SJCRH30 (cell line): ENCODE measurements around the gene FBXO36. TPM values are rescaled to one million over a fixed set of nuclear protein-coding genes. Genes with fewer than 3 reads are reported as not detected.
"Not testable (repeated sequence)": the region's sequence is repeated elsewhere in the genome, so short reads cannot be mapped to it uniquely, and the experiment has no call there.

Experiments
- DNase-seq, 2 experiments: peaks; one replicate each; pipeline ENCODE4 v3.0.0-alpha.2; 2015 to 2020
- H3K27ac ChIP-seq: fragments of 250-450 bp; sonication (Bioruptor Pico); 2 replicates; pipeline ENCODE4 v1.5.1; 2020; ENCODE audit warnings: mild to moderate bottlenecking, moderate library complexity
- H3K27me3 ChIP-seq: fragments of 250-450 bp; sonication (Bioruptor Pico); 2 replicates; pipeline ENCODE4 v1.5.1; 2020; ENCODE audit warnings: mild to moderate bottlenecking, moderate library complexity
- H3K36me3 ChIP-seq: fragments of 250-450 bp; sonication (Bioruptor Pico); 2 replicates; pipeline ENCODE4 v1.5.1; 2020; ENCODE audit warnings: mild to moderate bottlenecking, moderate library complexity
- H3K4me1 ChIP-seq: fragments of 250-450 bp; sonication (Bioruptor Pico); 2 replicates; pipeline ENCODE4 v1.5.1; 2020; ENCODE audit warnings: mild to moderate bottlenecking, moderate library complexity
- H3K4me3 ChIP-seq: fragments of 250-450 bp; sonication (Bioruptor Pico); 2 replicates; pipeline ENCODE4 v1.5.1; 2020; ENCODE audit warnings: mild to moderate bottlenecking, moderate library complexity
- H3K9me3 ChIP-seq: fragments of 250-450 bp; sonication (Bioruptor Pico); replicated peaks from 2 replicates; pipeline ENCODE4 v1.5.1; 2020; ENCODE audit warnings: mild to moderate bottlenecking, moderate library complexity
- total RNA-seq: library from RNA; depleted of rRNA; stranded (reverse); fragments of >200 nt; shearing (Covaris generic); gene quantifications from 2 replicates; pipeline ENCODE4 v1.2.3, GENCODE V29; 2014

Gene FBXO36
- total RNA-seq, 1 experiment from 2014 or later = 0.08 TPM

- Histone ChIP-seq H3K27me3 (no peaks in the 10 kb centered on the region), H3K4me3 (no peak overlapping the region), H3K9me3 (no peaks in the 10 kb centered on the region), H3K36me3 (no peaks in the 10 kb centered on the region), H3K27ac (no peak overlapping the region), H3K4me1 (no peaks in the 10 kb centered on the region)
- no peak for DNase-seq
Measured at GRCh38 chr2:229925201-229925600, 2.9 kb downstream of the FBXO36 start.

GRCh38 chr2:229927817-229928321, 5.6 kb downstream of the FBXO36 start:
- DNase-seq = no peak
- Histone ChIP-seq H3K36me3 (no peaks in the 10 kb centered on the region), H3K9me3 (no peaks in the 10 kb centered on the region), H3K27me3 (no peaks in the 10 kb centered on the region), H3K27ac (no peak overlapping the region), H3K4me3 (no peak overlapping the region), H3K4me1 (no peaks in the 10 kb centered on the region)

- no peak for DNase-seq
- no peak overlapping the region for H3K4me3 ChIP-seq
- no peaks in the 10 kb centered on the region for H3K9me3 ChIP-seq
- H3K27me3 ChIP-seq = no peaks in the 10 kb centered on the region
- H3K27ac ChIP-seq = no peak overlapping the region
- H3K36me3 ChIP-seq = no peaks in the 10 kb centered on the region
- H3K4me1 ChIP-seq = no peaks in the 10 kb centered on the region
Measured at GRCh38 chr2:229930656-229931055, 8.4 kb downstream of the FBXO36 start.

GRCh38 chr2:229931241-229931640, 8.9 kb downstream of the FBXO36 start:
- no peak for DNase-seq
- Histone ChIP-seq H3K9me3 (no peaks in the 10 kb centered on the region), H3K4me3 (no peak overlapping the region), H3K36me3 (no peaks in the 10 kb centered on the region), H3K4me1 (no peaks in the 10 kb centered on the region), H3K27me3 (no peaks in the 10 kb centered on the region), H3K27ac (no peak overlapping the region)

- no peak for DNase-seq
- H3K27me3 ChIP-seq = no peaks in the 10 kb centered on the region
- no peak overlapping the region for H3K27ac ChIP-seq
- no peak overlapping the region for H3K4me3 ChIP-seq
- no peaks in the 10 kb centered on the region for H3K9me3 ChIP-seq
- no peaks in the 10 kb centered on the region for H3K4me1 ChIP-seq
- H3K36me3 ChIP-seq = no peaks in the 10 kb centered on the region
Measured at GRCh38 chr2:229937537-229937936, 15.2 kb downstream of the FBXO36 start.

GRCh38 chr2:229942671-229943070, 20.4 kb downstream of the FBXO36 start:
- H3K4me1 ChIP-seq = 0 out of 2 replicates have a peak, but pooled peaks cover 6% of the 10 kb centered on the region
- H3K9me3 ChIP-seq = no peaks in the 10 kb centered on the region
- no peaks in the 10 kb centered on the region for H3K27me3 ChIP-seq
- H3K27ac ChIP-seq = no peak overlapping the region
- DNase-seq = peak; percentile 43 to 56
- no peaks in the 10 kb centered on the region for H3K36me3 ChIP-seq
- H3K4me3 ChIP-seq = no peak overlapping the region

- no peaks in the 10 kb centered on the region for H3K9me3 ChIP-seq
- 0 out of 2 replicates have a peak, but pooled peaks cover 6% of the 10 kb centered on the region for H3K4me1 ChIP-seq
Measured at GRCh38 chr2:229943171-229943570, 20.9 kb downstream of the FBXO36 start.

GRCh38 chr2:229943770-229944449, 21.6 kb downstream of the FBXO36 start:
- H3K27me3 ChIP-seq = no peaks in the 10 kb centered on the region
- no peak for DNase-seq
- H3K4me1 ChIP-seq = 0 out of 2 replicates have a peak, but pooled peaks cover 6% of the 10 kb centered on the region
- H3K4me3 ChIP-seq = no peak overlapping the region
- no peak overlapping the region for H3K27ac ChIP-seq
- H3K36me3 ChIP-seq = no peaks in the 10 kb centered on the region
- no peaks in the 10 kb centered on the region for H3K9me3 ChIP-seq

More at GRCh38 chr2:229943171-229943570, 20.9 kb downstream of the FBXO36 start:
- H3K4me3 ChIP-seq = no peak overlapping the region
- DNase-seq = no peak
- no peak overlapping the region for H3K27ac ChIP-seq
- no peaks in the 10 kb centered on the region for H3K27me3 ChIP-seq
- H3K36me3 ChIP-seq = no peaks in the 10 kb centered on the region

GRCh38 chr2:229945975-229946374, 23.7 kb downstream of the FBXO36 start:
- H3K4me1 ChIP-seq = 0 out of 2 replicates have a peak, but pooled peaks cover 6% of the 10 kb centered on the region
- H3K36me3 ChIP-seq = no peaks in the 10 kb centered on the region
- H3K9me3 ChIP-seq = no peaks in the 10 kb centered on the region
- no peak for DNase-seq
- H3K27me3 ChIP-seq = no peaks in the 10 kb centered on the region
- no peak overlapping the region for H3K4me3 ChIP-seq
- H3K27ac ChIP-seq = no peak overlapping the region

GRCh38 chr2:229947544-229947943, 25.2 kb downstream of the FBXO36 start:
- Histone ChIP-seq H3K27me3 (no peaks in the 10 kb centered on the region), H3K4me1 (0 out of 2 replicates have a peak, but pooled peaks cover 6% of the 10 kb centered on the region), H3K36me3 (no peaks in the 10 kb centered on the region), H3K9me3 (no peaks in the 10 kb centered on the region), H3K4me3 (no peak overlapping the region), H3K27ac (no peak overlapping the region)
- DNase-seq = no peak

GRCh38 chr2:229952256-229952835, 30.0 kb downstream of the FBXO36 start:
- Histone ChIP-seq H3K4me3 (no peak overlapping the region), H3K27me3 (no peaks in the 10 kb centered on the region), H3K36me3 (no peaks in the 10 kb centered on the region), H3K4me1 (no peaks in the 10 kb centered on the region), H3K27ac (no peak overlapping the region), H3K9me3 (no peaks in the 10 kb centered on the region)
- no peak for DNase-seq

GRCh38 chr2:229955663-229956062, 33.4 kb downstream of the FBXO36 start:
- Histone ChIP-seq H3K4me1 (no peaks in the 10 kb centered on the region), H3K27ac (no peak overlapping the region), H3K9me3 (no peaks in the 10 kb centered on the region), H3K27me3 (no peaks in the 10 kb centered on the region), H3K36me3 (no peaks in the 10 kb centered on the region), H3K4me3 (no peak overlapping the region)
- no peak for DNase-seq

- H3K9me3 ChIP-seq = no peaks in the 10 kb centered on the region
- no peaks in the 10 kb centered on the region for H3K36me3 ChIP-seq
- no peaks in the 10 kb centered on the region for H3K4me1 ChIP-seq
- DNase-seq = no peak
- H3K4me3 ChIP-seq = no peak overlapping the region
- H3K27ac ChIP-seq = no peak overlapping the region
- no peaks in the 10 kb centered on the region for H3K27me3 ChIP-seq
Measured at GRCh38 chr2:229956491-229956890, 34.2 kb downstream of the FBXO36 start.

GRCh38 chr2:229963596-229963995, 41.3 kb downstream of the FBXO36 start:
- DNase-seq, H3K36me3 ChIP-seq, H3K4me1 ChIP-seq, H3K4me3 ChIP-seq, H3K27me3 ChIP-seq, H3K9me3 ChIP-seq, H3K27ac ChIP-seq: not testable (repeated sequence)

GRCh38 chr2:229969921-229970320, 47.6 kb downstream of the FBXO36 start:
- Histone ChIP-seq H3K27ac (no peak overlapping the region), H3K4me3 (no peak overlapping the region), H3K27me3 (no peaks in the 10 kb centered on the region), H3K36me3 (no peaks in the 10 kb centered on the region), H3K4me1 (no peaks in the 10 kb centered on the region), H3K9me3 (no peaks in the 10 kb centered on the region)
- DNase-seq = no peak
